ENCODE measurements around the gene KEL. TPM values are rescaled to one million over a fixed set of nuclear protein-coding genes. Genes with fewer than 3 reads are reported as not detected.

Gene KEL
- total RNA-seq, 1 donor = not detected

GRCh38 chr7:142916508-142916907 lies 45.7 kb downstream of the KEL start:
- Histone ChIP-seq H3K36me3 (ENCODE audit: insufficient read depth, low read length) (no peaks in the 10 kb centered on the region), H3K4me1 (ENCODE audit: insufficient read depth, low read length) (no peaks in the 10 kb centered on the region), H3K4me3 (ENCODE audit: insufficient read depth, low read length) (no peak overlapping the region), H2AFZ (ENCODE audit: low read length) (no peak overlapping the region), H3K4me2 (ENCODE audit: insufficient read depth, low read length) (no peak overlapping the region), H3K27ac (ENCODE audit: low read depth, low read length) (no peak overlapping the region), H3K9me3 (ENCODE audit: low read depth, low read length) (no peaks in the 10 kb centered on the region), H4K20me1 (ENCODE audit: insufficient read depth, low read length) (no peaks in the 10 kb centered on the region), H3K79me2 (ENCODE audit: insufficient read depth, low read length) (no peaks in the 10 kb centered on the region), H3K27me3 (ENCODE audit: insufficient read depth, low read length) (no peaks in the 10 kb centered on the region)
- DNase-seq (ENCODE audit: insufficient read length, low spot score, missing footprints) = no peak
- no peak for TF ChIP-seq CTCF (IDR thresholded peaks at IDR 0.05; ENCODE audit: extremely low read depth, low read depth, low read length)

GRCh38 chr7:142915315-142915714 lies 46.8 kb downstream of the KEL start:
- DNase-seq (ENCODE audit: insufficient read length, low spot score, missing footprints) = no peak
- H3K36me3 ChIP-seq (ENCODE audit: insufficient read depth, low read length) = no peaks in the 10 kb centered on the region
- no peaks in the 10 kb centered on the region for H3K27me3 ChIP-seq (ENCODE audit: insufficient read depth, low read length)
- H3K4me1 ChIP-seq (ENCODE audit: insufficient read depth, low read length) = no peaks in the 10 kb centered on the region
- H3K4me2 ChIP-seq (ENCODE audit: insufficient read depth, low read length) = no peak overlapping the region
- no peak overlapping the region for H2AFZ ChIP-seq (ENCODE audit: low read length)
- no peak overlapping the region for H3K4me3 ChIP-seq (ENCODE audit: insufficient read depth, low read length)
- TF ChIP-seq CTCF (IDR thresholded peaks at IDR 0.05; ENCODE audit: extremely low read depth, low read depth, low read length) = no peak
- no peak overlapping the region for H3K27ac ChIP-seq (ENCODE audit: low read depth, low read length)
- H3K79me2 ChIP-seq (ENCODE audit: insufficient read depth, low read length) = no peaks in the 10 kb centered on the region
- H4K20me1 ChIP-seq (ENCODE audit: insufficient read depth, low read length) = no peaks in the 10 kb centered on the region
- H3K9me3 ChIP-seq (ENCODE audit: low read depth, low read length) = no peaks in the 10 kb centered on the region

- no peak for TF ChIP-seq CTCF (IDR thresholded peaks at IDR 0.05; ENCODE audit: extremely low read depth, low read depth, low read length)
Measured at GRCh38 chr7:142914121-142914520, 48.0 kb downstream of the KEL start.

GRCh38 chr7:142913566-142913965 lies 48.6 kb downstream of the KEL start:
- no peak for TF ChIP-seq CTCF (IDR thresholded peaks at IDR 0.05; ENCODE audit: extremely low read depth, low read depth, low read length)
- Histone ChIP-seq H3K4me1 (ENCODE audit: insufficient read depth, low read length) (no peaks in the 10 kb centered on the region), H4K20me1 (ENCODE audit: insufficient read depth, low read length) (no peaks in the 10 kb centered on the region), H3K4me3 (ENCODE audit: insufficient read depth, low read length) (no peak overlapping the region), H3K79me2 (ENCODE audit: insufficient read depth, low read length) (no peaks in the 10 kb centered on the region), H3K27me3 (ENCODE audit: insufficient read depth, low read length) (no peaks in the 10 kb centered on the region), H3K9me3 (ENCODE audit: low read depth, low read length) (no peaks in the 10 kb centered on the region), H3K27ac (ENCODE audit: low read depth, low read length) (no peak overlapping the region), H3K36me3 (ENCODE audit: insufficient read depth, low read length) (no peaks in the 10 kb centered on the region), H3K4me2 (ENCODE audit: insufficient read depth, low read length) (no peak overlapping the region), H2AFZ (ENCODE audit: low read length) (no peak overlapping the region)
- DNase-seq (ENCODE audit: insufficient read length, low spot score, missing footprints) = no peak

More at GRCh38 chr7:142914121-142914520, 48.0 kb downstream of the KEL start:
- no peaks in the 10 kb centered on the region for H3K9me3 ChIP-seq (ENCODE audit: low read depth, low read length)
- no peaks in the 10 kb centered on the region for H3K36me3 ChIP-seq (ENCODE audit: insufficient read depth, low read length)
- H3K27me3 ChIP-seq (ENCODE audit: insufficient read depth, low read length) = no peaks in the 10 kb centered on the region
- no peak overlapping the region for H2AFZ ChIP-seq (ENCODE audit: low read length)
- no peaks in the 10 kb centered on the region for H3K79me2 ChIP-seq (ENCODE audit: insufficient read depth, low read length)
- no peaks in the 10 kb centered on the region for H3K4me1 ChIP-seq (ENCODE audit: insufficient read depth, low read length)
- no peak overlapping the region for H3K27ac ChIP-seq (ENCODE audit: low read depth, low read length)
- H3K4me2 ChIP-seq (ENCODE audit: insufficient read depth, low read length) = no peak overlapping the region
- no peak overlapping the region for H3K4me3 ChIP-seq (ENCODE audit: insufficient read depth, low read length)
- no peaks in the 10 kb centered on the region for H4K20me1 ChIP-seq (ENCODE audit: insufficient read depth, low read length)
- no peak for DNase-seq (ENCODE audit: insufficient read length, low spot score, missing footprints)
